ENCODE measurements around the gene ST7. TPM values are rescaled to one million over a fixed set of nuclear protein-coding genes. Genes with fewer than 3 reads are reported as not detected.

The ST7 gene
- total RNA-seq, 2 donors from 2014 or later, result 6.1 to 8.0 TPM

GRCh38 chr7:117195361-117196029 is 242.2 kb downstream of the ST7 start:
- no peaks in the 10 kb centered on the region for H3K27me3 Mint-ChIP-seq
- DNase-seq (no peak), ATAC-seq (no peak)

GRCh38 chr7:117200132-117200531 is 246.8 kb downstream of the ST7 start:
- no peak overlapping the region for H3K4me3 Mint-ChIP-seq
- H3K36me3 Mint-ChIP-seq (ENCODE audit: low read depth), result peaks cover 4% of the 10 kb centered on the region
- no peak for DNase-seq
- H3K9me3 ChIP-seq (ENCODE audit: control insufficient read depth, low read length, poor library complexity, severe bottlenecking), result no peaks in the 10 kb centered on the region
- ATAC-seq, result no peak
- H3K27ac Mint-ChIP-seq, result no peak overlapping the region
- H3K27me3 Mint-ChIP-seq, result no peaks in the 10 kb centered on the region
- no peaks in the 10 kb centered on the region for H3K4me1 Mint-ChIP-seq

More at GRCh38 chr7:117195361-117196029, 242.2 kb downstream of the ST7 start:
- Mint-ChIP-seq H3K4me3 (no peak overlapping the region), H3K4me1 (no peaks in the 10 kb centered on the region), H3K27ac (no peak overlapping the region), H3K36me3 (ENCODE audit: low read depth) (peaks cover 2% of the 10 kb centered on the region)
- H3K9me3 ChIP-seq (ENCODE audit: control insufficient read depth, low read length, poor library complexity, severe bottlenecking), result no peaks in the 10 kb centered on the region

DNA sequence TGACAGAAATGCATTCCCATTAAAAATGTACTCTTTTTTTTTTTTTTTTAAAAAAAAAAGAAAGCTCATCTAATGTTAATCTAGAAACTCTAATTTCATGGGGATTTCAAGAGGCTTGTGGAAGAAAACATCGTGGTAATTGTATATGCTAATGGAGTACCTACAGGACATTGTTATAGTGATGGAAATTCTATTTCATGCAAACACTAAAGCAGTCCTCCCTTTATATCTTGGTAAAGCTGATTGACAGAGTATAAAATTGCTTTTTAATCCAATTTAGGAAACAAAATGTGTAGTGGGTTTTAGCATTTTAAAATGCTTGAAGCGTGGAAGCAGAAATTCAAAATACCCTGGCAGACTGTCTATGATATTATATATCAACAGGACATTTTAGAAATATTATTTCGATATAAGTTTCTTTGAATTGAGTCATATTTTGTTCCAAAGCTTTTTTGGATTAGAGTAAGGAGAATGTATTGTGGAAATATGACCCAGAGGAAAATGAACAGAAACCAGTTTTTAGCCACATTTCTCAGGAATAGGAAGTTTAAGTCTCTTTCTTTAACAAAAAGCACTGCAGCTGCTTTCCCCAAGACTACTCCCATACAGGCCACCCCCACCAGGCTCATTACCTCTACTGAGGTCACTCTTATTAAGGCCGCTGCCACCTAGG is 247.6 kb downstream of the ST7 start:
- H3K9me3 ChIP-seq (ENCODE audit: control insufficient read depth, low read length, poor library complexity, severe bottlenecking), result no peaks in the 10 kb centered on the region
- DNase-seq, result no peak
- Mint-ChIP-seq H3K4me1 (no peaks in the 10 kb centered on the region), H3K27ac (no peak overlapping the region), H3K4me3 (no peak overlapping the region), H3K36me3 (ENCODE audit: low read depth) (peaks cover 4% of the 10 kb centered on the region), H3K27me3 (no peaks in the 10 kb centered on the region)
- no peak for ATAC-seq

GRCh38 chr7:117202511-117202910 is 249.2 kb downstream of the ST7 start:
- H3K4me1 Mint-ChIP-seq, result no peaks in the 10 kb centered on the region
- DNase-seq (no peak), ATAC-seq (no peak)
- H3K27me3 Mint-ChIP-seq, result no peaks in the 10 kb centered on the region
- H3K9me3 ChIP-seq (ENCODE audit: control insufficient read depth, low read length, poor library complexity, severe bottlenecking), result no peaks in the 10 kb centered on the region
- no peak overlapping the region for H3K27ac Mint-ChIP-seq
- no peak overlapping the region for H3K4me3 Mint-ChIP-seq
- peaks cover 4% of the 10 kb centered on the region for H3K36me3 Mint-ChIP-seq (ENCODE audit: low read depth)

DNA sequence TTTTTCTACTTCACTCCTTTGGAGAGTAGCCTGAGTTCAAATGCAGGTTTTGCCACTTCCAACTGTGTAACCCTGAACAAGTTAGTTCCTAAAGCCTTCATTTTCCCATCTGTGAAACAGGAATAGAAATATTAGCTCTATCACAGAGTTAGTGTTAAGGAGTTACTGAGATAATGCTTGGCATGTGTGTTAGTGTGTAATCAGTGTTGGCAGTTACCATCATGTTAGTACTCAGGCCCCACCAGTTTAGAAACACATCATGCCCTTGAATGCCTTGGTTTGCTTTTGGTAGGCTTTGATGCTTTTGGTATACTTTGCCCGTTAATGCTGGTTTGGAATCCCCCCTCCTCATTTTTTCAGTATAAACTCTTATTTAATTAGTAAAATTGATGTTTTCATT is 249.9 kb downstream of the ST7 start:
- H3K27ac Mint-ChIP-seq, result no peak overlapping the region
- peaks cover 4% of the 10 kb centered on the region for H3K36me3 Mint-ChIP-seq (ENCODE audit: low read depth)
- no peaks in the 10 kb centered on the region for H3K27me3 Mint-ChIP-seq
- no peak for ATAC-seq
- H3K4me1 Mint-ChIP-seq, result no peaks in the 10 kb centered on the region
- no peaks in the 10 kb centered on the region for H3K9me3 ChIP-seq (ENCODE audit: control insufficient read depth, low read length, poor library complexity, severe bottlenecking)
- H3K4me3 Mint-ChIP-seq, result no peak overlapping the region
- no peak for DNase-seq

- Mint-ChIP-seq H3K27me3 (no peaks in the 10 kb centered on the region), H3K4me3 (no peak overlapping the region), H3K4me1 (no peaks in the 10 kb centered on the region), H3K36me3 (ENCODE audit: low read depth) (peaks cover 4% of the 10 kb centered on the region), H3K27ac (no peak overlapping the region)
- H3K9me3 ChIP-seq (ENCODE audit: control insufficient read depth, low read length, poor library complexity, severe bottlenecking), result no peaks in the 10 kb centered on the region
- DNase-seq (no peak), ATAC-seq (no peak)
These were observed 252.6 kb downstream of the ST7 start for GRCh38 chr7:117205873-117206272.

DNA sequence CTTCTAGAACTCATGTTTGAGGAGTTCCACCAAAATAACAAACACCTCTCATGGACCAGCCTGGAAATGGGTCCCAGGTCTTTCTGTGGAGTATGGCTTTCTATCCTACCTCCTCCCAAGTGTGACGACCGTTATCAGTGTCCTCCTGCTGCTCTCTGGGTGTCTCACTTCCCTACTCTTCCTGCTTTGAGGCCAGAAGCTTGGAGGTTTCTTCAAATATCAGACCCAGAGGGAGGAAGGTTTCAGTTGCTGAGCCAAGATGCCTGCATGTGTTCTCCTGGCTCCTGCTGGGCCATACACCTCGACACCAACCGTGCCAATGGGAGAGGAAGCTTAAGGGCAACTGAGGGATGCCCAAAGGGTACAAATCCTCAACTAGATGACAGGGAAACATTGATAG is 255.0 kb downstream of the ST7 start:
- no peak overlapping the region for H3K27ac Mint-ChIP-seq

DNA sequence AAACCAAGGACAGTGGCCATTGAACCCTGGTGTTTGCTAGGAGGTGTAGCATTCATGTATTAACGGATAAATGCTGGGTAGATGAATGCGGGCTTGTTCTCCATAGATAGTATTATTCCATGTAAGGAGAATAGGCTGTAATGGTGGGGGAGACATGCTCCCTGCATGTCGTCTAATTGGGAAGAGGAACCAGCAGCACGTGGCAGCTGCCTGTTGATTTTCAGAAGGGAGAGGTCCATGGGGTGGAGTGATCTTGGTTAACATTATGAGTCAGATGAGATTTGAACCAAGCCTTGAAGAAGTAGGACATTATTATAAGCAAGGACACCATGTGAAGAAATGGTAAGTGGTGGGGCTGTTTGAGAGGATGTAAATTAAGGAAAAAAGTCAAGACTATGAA is 257.1 kb downstream of the ST7 start:
- H3K9me3 ChIP-seq (ENCODE audit: control insufficient read depth, low read length, poor library complexity, severe bottlenecking), result no peaks in the 10 kb centered on the region
- Mint-ChIP-seq H3K4me3 (no peak overlapping the region), H3K27me3 (no peaks in the 10 kb centered on the region), H3K36me3 (ENCODE audit: low read depth) (no peaks in the 10 kb centered on the region), H3K4me1 (no peaks in the 10 kb centered on the region), H3K27ac (no peak overlapping the region)
- DNase-seq (no peak), ATAC-seq (no peak)

More for the DNA sequence above, 255.0 kb downstream of the ST7 start:
- Mint-ChIP-seq H3K4me1 (no peaks in the 10 kb centered on the region), H3K36me3 (ENCODE audit: low read depth) (peaks cover 2% of the 10 kb centered on the region), H3K4me3 (no peak overlapping the region), H3K27me3 (no peaks in the 10 kb centered on the region)
- no peak for DNase-seq
- no peaks in the 10 kb centered on the region for H3K9me3 ChIP-seq (ENCODE audit: control insufficient read depth, low read length, poor library complexity, severe bottlenecking)
- ATAC-seq, result no peak

- no peaks in the 10 kb centered on the region for H3K27me3 Mint-ChIP-seq
- no peak overlapping the region for H3K4me3 Mint-ChIP-seq
- ATAC-seq (no peak), DNase-seq (no peak)
- H3K36me3 Mint-ChIP-seq (ENCODE audit: low read depth), result no peaks in the 10 kb centered on the region
- H3K9me3 ChIP-seq (ENCODE audit: control insufficient read depth, low read length, poor library complexity, severe bottlenecking), result no peaks in the 10 kb centered on the region
- no peak overlapping the region for H3K27ac Mint-ChIP-seq
- no peaks in the 10 kb centered on the region for H3K4me1 Mint-ChIP-seq
These were observed 257.6 kb downstream of the ST7 start for GRCh38 chr7:117210908-117211307.

DNA sequence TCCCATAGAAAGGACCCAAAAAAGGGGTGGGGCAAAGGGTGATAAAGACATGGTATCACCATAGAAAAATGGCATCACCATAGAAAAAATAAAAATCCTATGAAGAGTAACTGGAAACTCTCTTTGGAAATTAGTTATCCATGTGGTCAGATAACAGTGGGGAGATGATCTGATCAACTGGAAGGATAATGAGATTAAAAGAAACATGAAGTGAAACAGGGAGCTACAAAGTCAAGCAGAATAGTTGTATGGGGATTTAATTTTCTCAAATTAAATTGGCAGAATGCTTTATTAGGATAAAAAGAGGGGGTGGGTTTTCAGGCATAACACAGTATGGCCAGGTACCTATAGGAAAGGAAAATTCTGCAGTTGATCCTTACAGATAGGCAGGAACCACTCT is 258.3 kb downstream of the ST7 start:
- no peak for ATAC-seq
- H3K27ac Mint-ChIP-seq, result no peak overlapping the region
- DNase-seq, result no peak

GRCh38 chr7:117212969-117213877 is 259.9 kb downstream of the ST7 start:
- Mint-ChIP-seq H3K4me3 (no peak overlapping the region), H3K27ac (no peak overlapping the region), H3K36me3 (ENCODE audit: low read depth) (no peaks in the 10 kb centered on the region), H3K4me1 (no peaks in the 10 kb centered on the region), H3K27me3 (no peaks in the 10 kb centered on the region)
- DNase-seq (peak in 1 of 3 donors; percentile 27), ATAC-seq (peak; percentile 68)
- H3K9me3 ChIP-seq (ENCODE audit: control insufficient read depth, low read length, poor library complexity, severe bottlenecking), result no peaks in the 10 kb centered on the region

More for the DNA sequence above, 258.3 kb downstream of the ST7 start:
- Mint-ChIP-seq H3K4me3 (no peak overlapping the region), H3K36me3 (ENCODE audit: low read depth) (no peaks in the 10 kb centered on the region), H3K4me1 (no peaks in the 10 kb centered on the region), H3K27me3 (no peaks in the 10 kb centered on the region)
- no peaks in the 10 kb centered on the region for H3K9me3 ChIP-seq (ENCODE audit: control insufficient read depth, low read length, poor library complexity, severe bottlenecking)

GRCh38 chr7:117216010-117216409 is 262.7 kb downstream of the ST7 start:
- no peaks in the 10 kb centered on the region for H3K36me3 Mint-ChIP-seq (ENCODE audit: low read depth)
- DNase-seq (no peak), ATAC-seq (no peak)
- H3K9me3 ChIP-seq (ENCODE audit: control insufficient read depth, low read length, poor library complexity, severe bottlenecking), result no peaks in the 10 kb centered on the region
- no peak overlapping the region for H3K4me3 Mint-ChIP-seq
- H3K27me3 Mint-ChIP-seq, result no peaks in the 10 kb centered on the region
- H3K27ac Mint-ChIP-seq, result no peak overlapping the region
- no peaks in the 10 kb centered on the region for H3K4me1 Mint-ChIP-seq

DNA sequence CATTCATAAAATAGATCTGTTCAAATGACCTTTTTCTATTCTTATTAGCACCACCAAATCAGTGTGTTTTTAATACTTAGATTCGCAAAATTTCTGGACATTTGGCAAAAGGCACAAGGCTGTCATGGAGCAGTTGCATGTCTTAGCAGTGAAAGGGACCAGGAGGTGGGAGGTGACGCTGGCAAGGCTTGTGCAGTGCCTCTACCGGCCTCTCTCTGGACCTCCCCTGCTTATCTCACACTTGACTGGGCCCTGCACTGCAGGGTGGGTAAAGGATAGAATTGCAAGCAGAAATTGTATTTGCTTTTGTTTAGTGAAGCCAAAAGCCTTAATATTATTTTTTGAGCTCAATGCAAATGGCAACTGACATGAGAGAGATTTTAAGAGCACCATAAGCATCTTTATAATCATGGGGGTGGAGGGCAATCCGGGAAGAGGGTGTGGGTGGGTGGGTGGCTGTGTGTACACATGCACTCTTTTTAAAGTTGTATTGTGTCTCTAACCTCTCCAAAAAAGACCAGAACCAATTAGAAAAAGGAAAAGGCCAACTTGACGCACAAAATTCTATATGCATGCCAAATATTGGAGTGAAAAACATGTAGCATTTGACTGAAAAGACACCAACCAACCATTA is 263.3 kb downstream of the ST7 start:
- no peak for ATAC-seq

More for the DNA sequence above, 263.3 kb downstream of the ST7 start:
- H3K9me3 ChIP-seq (ENCODE audit: control insufficient read depth, low read length, poor library complexity, severe bottlenecking), result no peaks in the 10 kb centered on the region
- H3K27me3 Mint-ChIP-seq, result no peaks in the 10 kb centered on the region
- H3K4me1 Mint-ChIP-seq, result no peaks in the 10 kb centered on the region
- no peak for DNase-seq
- H3K36me3 Mint-ChIP-seq (ENCODE audit: low read depth), result no peaks in the 10 kb centered on the region
- no peak overlapping the region for H3K4me3 Mint-ChIP-seq
- no peak overlapping the region for H3K27ac Mint-ChIP-seq

All from T-helper 17 cell (primary cell).